NCI-H1694 (cell line): Measurements from ENCODE around the gene ECEL1.

Experiments
- DNase-seq: peaks from one replicate; lab custom pipeline; 2025; lab: John Stamatoyannopoulos, UW

The ECEL1 gene

DNA sequence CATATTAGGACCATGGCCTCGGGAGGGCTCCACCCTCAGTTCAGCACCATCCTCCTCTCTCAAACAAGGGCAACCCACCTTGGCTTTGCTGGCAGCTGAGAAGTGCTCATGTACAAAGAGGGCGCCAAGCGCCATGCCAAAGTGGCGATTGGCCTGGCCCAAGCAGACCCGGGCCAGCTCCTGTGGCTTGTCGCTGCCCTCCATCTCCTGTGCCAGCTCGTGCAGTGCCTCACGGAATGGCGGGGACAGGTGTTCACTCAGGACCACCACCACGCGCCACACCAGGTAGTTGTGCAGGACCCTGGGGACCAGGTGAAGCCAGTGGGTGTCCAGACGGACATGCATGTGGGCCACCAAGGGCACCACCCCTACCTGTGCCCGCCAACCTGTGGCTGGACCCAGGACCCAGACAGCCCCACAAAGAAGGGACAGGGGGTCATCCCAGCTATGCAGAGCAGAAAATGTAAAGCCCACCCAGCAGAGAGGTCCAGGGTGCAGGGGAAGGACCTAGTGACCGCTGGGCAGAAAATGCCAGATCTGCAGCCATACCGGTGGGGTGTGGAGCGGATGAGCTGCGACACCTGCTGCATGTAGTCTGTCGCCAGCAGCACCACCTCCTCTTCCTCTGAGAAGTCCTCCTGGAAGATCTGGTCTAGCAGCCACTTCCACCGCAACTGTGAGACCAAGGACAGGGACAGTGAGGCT is 3.6 kb downstream of the ECEL1 start:
- no peak for DNase-seq

GRCh38 chr2:232483311-232483922 is 4.2 kb downstream of the ECEL1 start:
- DNase-seq, result no peak

DNA sequence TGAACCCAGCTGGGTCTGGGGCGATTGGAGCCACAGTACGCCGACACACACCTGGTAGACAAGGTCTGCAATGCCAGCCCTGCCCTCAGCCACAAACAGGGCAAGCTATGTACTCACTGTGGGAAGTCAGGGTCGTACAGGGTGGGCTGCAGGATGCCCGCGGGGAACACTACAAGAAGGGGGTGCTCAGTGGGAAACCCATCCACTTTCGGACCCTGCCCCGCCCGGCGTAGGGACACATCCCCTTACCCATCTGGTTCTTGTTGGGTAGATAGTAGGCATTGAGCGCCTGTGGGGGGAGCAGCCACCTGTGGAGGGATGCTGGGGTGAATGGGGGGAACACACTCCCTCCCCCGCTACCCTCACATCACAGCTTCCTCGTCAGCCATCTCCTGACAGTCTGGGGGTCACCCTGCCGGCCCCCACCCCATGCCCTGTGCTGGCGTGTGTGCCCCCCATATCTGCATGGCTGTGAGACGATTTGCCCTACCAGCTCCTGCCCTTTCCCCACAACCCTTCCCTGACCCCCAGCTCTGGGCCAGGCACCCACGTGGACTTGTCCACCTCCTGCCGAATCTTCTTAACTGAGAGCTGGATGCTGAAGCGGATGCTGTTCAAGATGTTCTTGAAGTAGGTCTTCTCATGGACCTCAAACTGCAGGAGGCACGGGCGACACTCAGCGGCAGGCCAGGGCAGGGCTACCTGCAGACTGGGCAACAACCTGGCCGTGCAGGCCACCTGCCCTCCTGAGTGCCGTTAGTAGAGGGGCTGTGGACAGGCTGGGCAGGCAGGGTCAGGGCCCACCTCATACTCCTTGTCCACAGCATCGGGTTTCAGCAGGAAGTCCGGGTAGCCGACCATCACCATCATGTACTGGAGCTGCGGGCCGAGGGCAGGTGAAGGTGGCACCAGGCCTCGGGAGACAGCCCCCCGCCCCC is 5.1 kb downstream of the ECEL1 start:
- DNase-seq, result no peak

DNA sequence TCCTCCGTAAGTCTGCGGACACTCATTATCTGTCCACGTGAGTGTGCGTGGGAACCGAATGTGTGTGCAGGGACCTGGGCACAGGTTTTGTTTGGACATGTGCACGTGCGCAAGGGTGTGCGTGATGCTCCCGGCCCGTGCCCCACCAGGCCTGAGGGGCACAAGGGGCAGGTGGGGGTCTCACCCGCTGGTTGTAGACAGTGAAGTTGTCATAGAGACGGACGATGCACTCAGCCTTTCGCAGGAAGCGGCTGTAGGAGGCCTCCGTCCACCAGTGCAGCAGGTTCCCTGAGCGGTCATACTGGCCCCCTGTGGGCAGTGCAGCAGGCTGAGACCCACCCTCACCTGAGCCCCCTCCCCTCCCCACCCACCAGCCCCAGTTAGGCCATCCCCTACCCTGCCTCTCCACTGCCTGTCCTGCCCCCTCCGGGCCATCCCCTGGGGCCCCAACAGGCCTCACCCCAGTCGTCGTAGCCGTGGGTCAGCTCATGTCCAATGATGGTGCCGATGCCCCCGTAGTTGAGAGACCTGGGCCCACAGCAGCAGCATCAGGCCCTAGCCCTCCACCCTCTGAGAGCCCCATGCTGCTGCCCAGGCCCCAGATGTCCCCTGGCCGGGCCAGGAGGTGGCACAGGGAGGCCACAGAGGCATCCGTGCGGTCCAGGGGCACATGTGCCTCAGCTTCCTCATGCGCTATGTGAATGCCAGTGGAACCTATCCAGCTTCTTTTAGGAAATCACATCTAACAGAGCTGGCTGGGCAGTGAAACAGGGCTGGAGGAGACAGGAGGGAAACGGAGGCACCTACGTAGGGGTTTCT is 6.1 kb downstream of the ECEL1 start:
- no peak for DNase-seq

GRCh38 chr2:232480201-232481190 is 7.1 kb downstream of the ECEL1 start:
- no peak for DNase-seq

DNA sequence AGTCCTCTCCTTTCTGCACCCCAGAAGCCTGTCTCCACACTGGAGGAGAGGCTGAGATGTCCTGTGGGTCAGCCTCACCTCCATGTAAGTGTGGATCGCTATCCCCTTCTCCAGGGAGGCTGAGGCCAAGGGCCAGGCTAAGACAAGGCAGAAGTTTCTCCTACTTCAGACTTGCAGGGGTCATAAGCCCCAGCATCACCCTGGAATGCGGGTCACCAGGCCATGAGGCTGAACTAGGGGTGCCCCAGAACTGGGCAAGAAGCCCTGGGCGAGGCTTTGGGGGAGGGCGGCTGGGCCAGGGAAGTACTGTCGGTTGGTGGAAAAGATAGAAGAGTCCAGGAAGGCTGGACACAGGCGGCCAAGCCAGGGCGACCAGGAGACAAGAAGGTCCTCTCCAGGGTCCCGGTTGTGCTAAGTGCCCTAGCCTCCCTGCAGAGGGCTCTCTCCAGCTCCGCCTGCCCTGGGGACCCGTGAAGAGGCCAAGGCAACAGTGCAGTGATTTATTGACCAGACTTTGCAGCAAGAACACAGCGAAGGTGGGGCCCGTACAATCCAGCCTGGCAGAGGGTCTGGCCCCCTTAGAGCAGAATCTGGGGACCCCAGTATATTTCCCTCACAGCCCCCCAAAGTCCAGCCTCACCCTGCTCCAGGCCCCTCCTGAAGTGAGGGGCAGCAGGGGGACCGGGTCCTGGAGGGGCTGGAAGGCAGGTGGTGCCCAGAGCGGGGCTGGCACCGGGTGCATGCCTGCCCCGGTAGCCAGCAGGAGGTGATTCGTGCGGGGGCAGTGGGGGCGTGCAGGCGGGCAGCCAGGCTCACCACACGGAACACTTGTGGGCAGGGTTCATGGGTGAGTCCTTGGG is 8.1 kb downstream of the ECEL1 start:
- DNase-seq, result no peak

GRCh38 chr2:232478571-232479340 is 8.9 kb downstream of the ECEL1 start:
- no peak for DNase-seq

DNA sequence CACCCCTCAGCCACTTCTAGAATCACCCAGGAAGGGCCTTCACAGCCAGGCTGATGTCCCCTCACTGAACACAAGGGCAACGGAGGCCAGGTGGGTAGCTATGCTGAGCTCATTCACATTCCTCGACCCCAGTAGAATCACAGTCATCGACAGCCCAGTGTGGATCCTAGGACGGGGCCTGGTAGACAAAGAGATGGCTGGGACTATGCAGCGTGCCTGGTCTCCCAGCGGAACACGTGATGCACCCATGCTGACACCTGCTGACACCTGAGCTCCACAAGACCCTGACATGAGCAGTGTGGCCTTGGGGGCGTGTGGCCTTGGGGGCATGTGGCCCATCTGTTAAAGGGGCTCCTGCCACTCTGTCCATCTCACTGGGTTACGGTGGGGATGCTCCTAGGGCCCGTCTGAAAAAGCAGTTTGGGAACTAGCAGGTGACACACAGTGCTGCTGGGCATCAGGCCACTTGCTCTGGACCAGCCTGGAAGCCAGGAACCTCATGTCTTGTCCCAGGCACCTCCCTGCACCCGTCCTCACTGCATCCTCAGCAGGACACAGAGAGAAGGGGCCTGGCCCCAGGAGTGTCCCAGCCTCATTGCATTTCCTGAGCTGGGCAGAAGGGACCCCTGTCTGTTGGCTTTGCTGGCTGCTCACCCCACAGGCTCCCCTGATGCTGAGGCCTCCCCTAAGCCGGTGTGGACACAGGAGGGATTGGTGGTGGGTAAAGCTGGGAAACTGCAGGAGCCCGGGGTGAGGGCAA is 9.7 kb downstream of the ECEL1 start:
- no peak for DNase-seq

- no peak for DNase-seq
These were observed 10.8 kb downstream of the ECEL1 start for GRCh38 chr2:232476791-232477190.

GRCh38 chr2:232476045-232476444 is 11.6 kb downstream of the ECEL1 start:
- DNase-seq, result no peak

- DNase-seq, result peak; percentile 40
These were observed 14.2 kb downstream of the ECEL1 start for GRCh38 chr2:232473467-232473890.

GRCh38 chr2:232466221-232466620 is 21.4 kb downstream of the ECEL1 start:
- no peak for DNase-seq

DNA sequence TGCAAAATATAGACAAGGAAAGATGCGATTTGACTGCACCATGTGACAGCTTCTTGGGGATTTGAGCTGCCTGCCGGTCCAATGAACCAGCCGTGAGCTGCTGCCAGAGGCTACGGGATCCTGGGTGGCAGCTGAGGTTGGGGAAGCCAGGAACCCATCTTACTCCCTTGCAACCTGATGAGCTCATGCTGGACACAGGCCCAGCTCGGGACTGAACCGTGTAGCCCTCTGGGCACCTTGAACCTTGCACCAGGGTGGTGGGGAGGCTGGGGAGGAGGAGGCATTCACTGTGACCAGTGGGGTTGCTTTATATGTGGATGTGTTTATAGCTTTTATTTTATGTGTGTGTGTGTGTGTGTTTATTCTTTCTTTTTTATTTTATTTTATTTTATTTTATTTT is 22.6 kb downstream of the ECEL1 start:
- no peak for DNase-seq

DNA sequence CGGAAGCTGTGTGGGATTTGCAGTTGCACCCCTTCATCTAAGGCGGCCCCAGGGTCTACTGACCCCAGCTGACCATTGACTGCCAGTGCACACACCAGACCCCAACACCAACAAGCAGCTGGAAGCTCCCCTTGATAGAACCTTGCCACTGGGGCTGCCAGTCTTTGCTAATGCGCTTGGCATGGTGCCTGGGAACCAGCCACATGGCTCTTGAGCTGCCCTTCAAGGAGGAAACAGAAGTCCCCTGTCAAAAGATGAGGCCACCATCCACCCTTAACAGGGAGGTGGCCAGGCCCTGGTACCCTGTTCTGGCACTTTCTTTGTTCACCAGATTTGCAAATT is 23.1 kb downstream of the ECEL1 start:
- DNase-seq, result no peak

DNA sequence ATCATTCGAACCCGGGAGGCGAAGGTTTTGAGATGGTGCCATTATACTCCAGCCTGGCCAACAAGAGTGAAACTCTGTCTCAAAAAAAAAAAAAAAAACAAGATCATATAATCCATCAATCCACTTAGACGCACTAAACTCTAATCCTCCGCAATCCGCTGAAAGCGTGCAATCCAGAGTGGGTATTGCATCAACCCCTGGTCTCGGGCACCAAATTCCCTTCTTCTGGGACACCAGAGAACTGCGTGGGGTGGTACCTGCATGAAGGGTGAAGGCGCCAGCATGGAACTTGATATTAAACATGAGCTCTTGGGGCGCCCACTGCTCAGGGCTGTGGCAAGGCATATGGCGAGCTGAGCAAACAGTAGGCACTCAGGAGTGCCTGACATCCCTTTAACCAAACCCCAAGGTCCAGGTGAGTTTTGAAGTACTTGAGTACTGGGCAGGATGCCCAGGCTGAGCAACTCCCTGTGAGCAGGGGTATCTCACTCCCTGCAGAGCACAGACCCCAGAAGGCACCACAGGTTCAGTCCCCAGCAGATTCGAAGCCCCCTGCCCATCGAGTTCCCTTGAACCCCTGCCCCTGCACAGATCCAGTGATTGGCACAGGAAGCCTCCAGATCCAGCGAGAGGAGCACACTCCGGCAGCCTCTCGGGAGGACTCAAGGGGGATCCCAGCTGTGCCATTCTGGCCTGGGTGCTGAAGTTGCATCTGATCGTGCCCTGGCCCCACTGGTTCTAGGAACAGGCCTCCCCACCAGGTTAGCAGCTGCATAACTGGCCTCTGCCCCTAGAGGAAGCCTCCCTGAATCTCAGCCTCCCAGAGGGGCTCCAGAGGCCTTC is 23.7 kb downstream of the ECEL1 start:
- no peak for DNase-seq

DNA sequence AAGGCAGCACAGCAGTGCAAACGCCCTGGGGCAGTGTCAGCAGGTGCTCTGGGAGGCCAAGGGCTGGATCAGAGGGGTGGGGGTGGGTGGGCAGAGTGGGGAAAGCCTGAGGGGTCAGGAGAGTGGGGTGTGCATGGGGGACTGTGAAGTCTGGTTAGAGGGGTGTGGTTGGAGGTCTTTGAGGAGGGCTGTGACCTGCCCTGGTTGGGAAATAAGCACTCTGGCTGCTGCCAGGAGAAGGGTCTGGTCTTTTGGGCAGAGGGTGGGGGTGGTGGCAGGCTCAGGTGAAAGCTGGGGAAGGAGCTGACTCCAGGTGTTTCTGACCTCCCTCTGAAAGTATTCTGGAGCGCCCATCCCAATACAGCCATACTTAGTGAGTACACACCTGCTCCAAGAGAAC is 27.5 kb downstream of the ECEL1 start:
- DNase-seq, result no peak

- DNase-seq, result no peak
These were observed 28.1 kb downstream of the ECEL1 start for GRCh38 chr2:232459419-232460035.
